GM12874 (cell line): Measurements from ENCODE around the gene UPF2.

Experiments used
- CTCF ChIP-seq: IDR thresholded peaks from 2 replicates; pipeline ENCODE4 v1.5.1; 2011; ENCODE audit warnings: low read depth, mild to moderate bottlenecking, control low read depth, low read length, moderate library complexity; ENCODE audit not compliant: insufficient read depth

Gene UPF2

GRCh38 chr10:12036073-12036655 lies 6.4 kb downstream of the UPF2 start:
- TF ChIP-seq CTCF: no peak

GRCh38 chr10:12031404-12031803 lies 11.2 kb downstream of the UPF2 start:
- TF ChIP-seq CTCF: no peak

- no peak for TF ChIP-seq CTCF
Measured at GRCh38 chr10:12027539-12027938, 15.1 kb downstream of the UPF2 start.

- no peak for TF ChIP-seq CTCF
Measured at GRCh38 chr10:12025591-12025990, 17.0 kb downstream of the UPF2 start.

GRCh38 chr10:12022580-12023257 lies 19.9 kb downstream of the UPF2 start:
- TF ChIP-seq CTCF: no peak

GRCh38 chr10:12020574-12020973 lies 22.0 kb downstream of the UPF2 start:
- TF ChIP-seq CTCF: no peak

GRCh38 chr10:12019283-12019971 lies 23.2 kb downstream of the UPF2 start:
- TF ChIP-seq CTCF: no peak
